SHP77 (cell line): Measurements from ENCODE around the gene NR3C1.

Experiments used
- DNase-seq, 2 experiments: peaks; one replicate each; lab custom pipeline; 2025; lab: John Stamatoyannopoulos, UW

Gene NR3C1

DNA sequence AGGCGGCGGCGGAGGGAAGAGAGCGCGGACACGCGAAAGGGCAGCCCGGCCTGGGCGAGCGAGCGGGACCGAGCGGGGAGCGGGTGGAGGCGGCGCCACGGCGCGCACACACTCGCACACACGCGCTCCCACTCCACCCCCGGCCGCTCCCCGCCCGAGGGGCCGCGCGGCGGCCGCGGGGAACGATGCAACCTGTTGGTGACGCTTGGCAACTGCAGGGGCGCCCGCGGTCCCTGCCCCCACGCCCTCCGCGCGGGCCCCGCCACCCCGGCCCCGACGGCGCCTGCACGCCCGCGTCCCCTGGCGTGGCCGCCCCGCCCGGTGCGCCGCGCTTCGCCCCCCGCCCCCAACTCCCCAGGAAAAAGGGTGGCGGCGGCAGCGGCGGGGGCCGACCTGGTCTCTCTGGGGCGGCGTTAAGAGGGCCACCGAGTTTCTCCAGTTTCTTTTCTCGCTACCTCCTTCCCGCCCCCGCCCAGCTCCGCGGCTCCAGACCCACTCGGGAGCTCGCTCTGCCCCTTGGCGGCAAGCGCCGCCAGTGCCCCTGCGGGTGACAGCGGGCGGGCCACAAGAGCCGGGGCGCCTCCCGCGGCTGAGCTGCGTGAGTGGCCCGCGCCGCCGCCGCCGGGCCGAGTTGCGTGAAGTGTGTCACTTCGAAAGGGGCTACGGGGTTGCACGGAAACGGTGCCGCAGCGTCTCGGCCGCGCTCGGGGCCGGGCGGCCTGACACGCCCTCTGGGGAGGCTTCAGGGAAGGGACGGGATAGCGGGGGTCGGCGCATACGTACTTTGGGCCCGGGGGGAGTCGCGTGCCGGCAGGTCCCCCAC, at the start of gene NR3C1:
Gene NR3C1 (minus strand): TSS at position 94 of the 823 bp plus-strand sequence. CDS start 2,847 bp downstream, outside the sequence.
- DNase-seq = peak; percentile 79 to 88

DNA sequence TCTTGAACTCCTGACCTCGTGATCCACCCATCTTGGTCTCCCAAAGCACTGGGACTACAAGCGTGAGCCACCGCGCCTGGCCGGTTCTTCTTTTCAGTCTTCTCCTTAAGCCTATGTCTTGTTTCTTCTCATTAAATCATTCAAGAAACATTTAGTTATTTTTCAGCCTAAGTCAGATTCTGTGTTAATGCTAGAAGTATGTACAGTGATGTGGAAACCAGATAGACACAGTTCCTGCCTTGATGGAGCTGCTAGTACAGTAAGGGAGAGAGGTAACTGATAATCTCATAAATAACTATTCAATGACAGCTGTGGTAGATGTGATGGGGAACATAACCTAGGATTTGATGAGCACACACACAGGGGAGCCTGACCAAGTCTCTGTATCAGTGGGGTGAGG, 46.3 kb upstream of the NR3C1 start:
- DNase-seq = no peak

DNA sequence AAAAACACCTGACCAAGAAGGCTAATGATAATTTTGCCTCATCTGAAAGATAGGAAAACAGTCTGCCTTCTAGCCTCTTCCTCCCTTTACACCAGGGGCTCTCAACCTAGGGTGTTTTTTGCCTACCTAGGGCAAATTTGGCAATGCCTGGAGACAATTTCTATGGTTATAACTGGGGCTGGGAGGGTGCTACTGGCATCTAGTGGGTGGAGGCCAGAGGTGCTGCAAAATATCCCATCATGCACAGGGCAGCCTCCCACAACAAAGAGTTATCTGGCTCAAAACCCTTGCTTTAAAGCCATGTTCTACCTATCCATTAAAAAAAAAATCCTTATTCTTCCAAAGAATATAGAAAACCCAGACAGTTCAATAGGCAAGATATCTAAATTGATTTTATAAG, 45.0 kb upstream of the NR3C1 start:
- DNase-seq = no peak

DNA sequence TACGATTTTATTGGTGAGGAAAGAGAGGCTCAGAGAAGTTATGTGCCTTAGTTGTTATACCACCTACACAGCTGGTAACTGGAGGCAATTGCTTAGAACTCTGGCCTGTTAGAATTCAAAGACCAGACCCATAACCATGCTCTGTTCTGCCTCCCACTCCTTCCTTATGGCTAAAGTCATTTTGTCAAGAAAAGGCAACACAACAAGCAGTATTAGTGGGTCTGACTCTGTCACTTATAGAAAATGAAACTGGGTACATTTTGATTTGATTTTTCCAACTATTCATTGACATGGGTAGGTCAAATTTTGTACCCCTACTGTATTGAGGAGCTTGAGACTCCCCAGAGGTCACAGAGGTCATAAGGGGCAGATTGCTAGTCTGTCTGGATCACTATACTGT, 44.5 kb upstream of the NR3C1 start:
- DNase-seq = no peak

DNA sequence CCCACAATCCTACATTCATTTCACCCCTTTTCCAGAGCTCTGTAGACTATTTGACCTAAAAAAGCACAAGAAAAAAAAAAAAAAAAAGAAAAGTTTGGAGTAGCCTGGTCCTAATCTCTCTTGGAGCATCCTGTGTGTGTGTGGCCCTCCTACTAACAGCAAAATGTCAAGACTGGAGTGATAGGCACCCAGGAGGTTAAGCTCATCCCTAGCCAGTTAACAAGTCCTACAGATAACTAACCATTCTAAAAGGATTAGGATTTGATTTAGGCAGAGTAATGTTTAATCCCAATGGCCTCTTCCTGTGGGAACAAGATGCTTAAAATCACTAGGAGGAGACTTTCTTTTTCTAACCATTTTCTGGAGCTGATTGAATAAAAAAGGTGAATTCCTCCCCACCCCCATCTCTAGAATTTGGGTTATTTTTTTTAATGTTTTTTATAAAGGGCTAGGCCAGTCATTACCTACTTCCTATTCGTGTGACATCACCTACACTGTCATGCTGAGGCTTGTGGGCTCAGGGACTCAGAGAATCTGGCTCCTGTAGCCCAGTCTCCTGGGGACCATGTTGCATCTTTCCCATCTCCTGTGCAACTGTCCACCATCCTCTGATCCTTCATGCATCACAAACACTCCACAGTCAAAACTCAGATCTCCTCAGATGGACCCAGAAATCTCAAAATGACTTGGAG, 43.2 kb upstream of the NR3C1 start:
- DNase-seq = no peak

DNA sequence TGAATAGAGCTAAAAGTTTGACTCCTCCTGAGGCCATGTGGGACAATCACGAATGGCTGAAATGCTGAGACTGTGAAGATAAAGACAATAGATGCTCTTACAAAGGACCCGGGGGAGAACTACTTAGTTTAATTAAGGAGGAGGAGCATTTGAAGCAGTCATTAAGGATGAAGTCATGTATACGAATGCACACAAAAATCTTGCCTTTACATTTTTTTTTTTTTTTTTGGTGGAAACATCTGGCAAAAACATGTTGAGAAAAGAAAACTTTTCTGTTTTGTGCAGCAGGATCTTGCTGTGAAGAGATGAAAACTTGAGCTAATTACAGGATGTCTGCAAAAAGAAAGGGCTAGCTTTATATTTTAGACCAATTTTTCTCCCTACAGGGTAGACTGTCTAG, 42.3 kb upstream of the NR3C1 start:
- DNase-seq = no peak

DNA sequence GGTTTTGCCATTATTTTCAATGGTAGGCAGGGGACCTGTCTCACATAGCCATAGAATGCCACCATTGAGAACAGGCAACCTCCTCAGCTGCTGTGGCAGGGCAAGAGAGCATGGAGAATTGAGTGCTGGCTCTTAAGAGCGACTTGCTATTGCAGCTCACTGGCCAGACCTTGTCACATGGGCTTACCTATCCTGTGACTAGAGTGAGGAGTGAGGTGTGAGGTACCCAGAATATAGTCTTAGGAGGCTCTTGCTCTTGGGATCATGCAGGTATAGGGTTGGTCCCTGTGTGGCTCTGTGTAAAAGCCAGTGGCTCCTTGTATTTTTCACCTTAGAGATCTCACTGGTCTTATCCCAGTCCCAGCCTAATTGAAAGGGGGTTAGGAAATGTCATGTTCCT, 39.8 kb upstream of the NR3C1 start:
- DNase-seq = no peak

DNA sequence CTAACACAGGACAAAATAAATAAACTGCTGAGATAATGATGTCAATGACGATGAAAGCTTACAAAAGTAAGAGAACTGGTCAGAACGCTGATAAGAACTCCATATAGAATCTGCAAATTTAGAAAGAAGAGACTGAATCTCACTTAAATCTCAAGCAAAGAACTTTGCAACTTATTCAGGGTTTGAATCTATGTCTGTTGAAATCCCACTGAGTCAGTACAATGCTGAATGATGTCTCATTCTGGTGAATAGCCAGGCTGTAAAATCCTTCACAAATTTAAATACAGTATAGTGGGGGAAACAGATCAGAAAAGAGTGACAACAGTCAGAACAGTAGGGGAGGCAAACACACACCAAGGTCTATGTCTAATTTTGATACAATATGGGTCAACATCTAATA, 38.9 kb upstream of the NR3C1 start:
- no peak for DNase-seq

DNA sequence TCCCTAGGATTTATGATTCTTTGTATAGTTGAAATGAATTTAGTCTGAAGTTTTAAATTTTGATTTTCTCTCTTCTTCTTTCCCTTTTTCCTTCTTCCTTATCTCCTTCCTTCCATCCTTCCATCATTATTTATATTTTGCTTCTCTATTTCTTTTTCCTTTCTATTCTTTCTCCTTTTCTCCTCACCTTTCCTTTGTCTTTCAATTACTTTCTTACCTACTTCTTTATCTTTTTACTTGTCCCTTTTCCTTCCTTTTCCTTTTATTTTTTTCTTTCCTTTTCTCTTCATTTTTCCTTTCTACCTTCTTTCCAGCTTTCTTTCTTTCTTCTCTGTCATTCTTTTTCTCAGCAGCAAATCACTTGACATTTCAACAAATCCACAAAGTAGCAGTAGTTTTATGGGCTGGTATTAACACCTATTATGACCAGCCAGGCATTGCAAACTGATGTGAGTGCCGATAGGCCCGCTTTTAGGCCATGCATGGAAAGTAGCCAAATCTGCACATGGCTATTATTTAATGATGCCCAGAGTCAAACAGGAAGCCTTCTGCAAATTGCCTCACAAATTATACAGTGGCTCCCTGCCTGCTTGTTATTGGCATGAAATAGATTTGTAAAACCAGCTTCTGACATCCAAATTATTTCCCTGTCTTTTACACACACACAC, 37.1 kb upstream of the NR3C1 start:
- DNase-seq = peak; percentile 71 to 76

DNA sequence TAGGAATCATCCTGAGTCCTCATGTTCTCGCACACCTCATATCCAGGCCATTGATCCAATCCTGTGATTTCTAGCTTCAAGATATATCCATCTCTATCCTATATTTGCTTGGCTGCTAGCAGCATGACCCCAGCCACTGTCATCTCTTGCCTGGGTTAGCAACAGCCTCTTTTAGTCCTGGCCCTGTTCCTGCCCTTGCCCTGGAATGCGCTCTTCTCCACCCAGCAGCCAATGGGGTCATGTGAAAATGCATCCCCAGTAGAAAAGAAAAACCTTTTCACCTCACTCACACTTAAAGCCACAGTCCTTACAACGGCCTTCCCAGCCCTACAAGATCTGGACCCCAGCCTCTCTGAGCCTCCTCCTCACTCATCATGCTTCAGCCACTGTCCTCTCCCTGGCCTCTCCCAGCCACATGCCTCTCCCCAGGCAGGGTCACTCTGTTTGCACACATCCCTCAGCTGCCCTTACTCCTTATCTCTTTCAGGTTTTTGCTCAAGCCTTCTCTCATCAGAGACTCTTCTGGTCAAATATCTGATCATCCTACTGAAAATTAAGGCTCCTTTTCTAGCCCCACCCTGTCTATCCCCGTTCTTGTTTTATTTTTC, 34.3 kb upstream of the NR3C1 start:
- DNase-seq = no peak

DNA sequence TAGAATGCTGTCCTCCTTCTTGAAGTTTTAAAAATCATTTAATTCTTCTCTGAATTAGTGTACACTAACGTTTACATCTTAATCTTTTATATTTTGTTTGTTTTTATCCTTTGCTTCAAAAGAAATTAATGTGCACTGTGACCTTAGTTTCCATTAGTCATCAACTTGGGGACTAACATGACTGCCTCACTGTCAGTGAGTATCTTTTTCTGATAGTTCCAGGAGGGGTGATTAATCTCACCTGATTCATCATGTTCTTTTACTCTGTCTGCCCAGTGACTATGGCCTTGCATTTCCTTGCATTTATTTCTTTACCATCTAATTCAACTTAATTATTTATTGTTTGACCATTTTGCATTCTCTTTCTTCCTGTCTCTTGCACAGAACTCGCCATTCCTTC, 33.4 kb upstream of the NR3C1 start:
- no peak for DNase-seq

DNA sequence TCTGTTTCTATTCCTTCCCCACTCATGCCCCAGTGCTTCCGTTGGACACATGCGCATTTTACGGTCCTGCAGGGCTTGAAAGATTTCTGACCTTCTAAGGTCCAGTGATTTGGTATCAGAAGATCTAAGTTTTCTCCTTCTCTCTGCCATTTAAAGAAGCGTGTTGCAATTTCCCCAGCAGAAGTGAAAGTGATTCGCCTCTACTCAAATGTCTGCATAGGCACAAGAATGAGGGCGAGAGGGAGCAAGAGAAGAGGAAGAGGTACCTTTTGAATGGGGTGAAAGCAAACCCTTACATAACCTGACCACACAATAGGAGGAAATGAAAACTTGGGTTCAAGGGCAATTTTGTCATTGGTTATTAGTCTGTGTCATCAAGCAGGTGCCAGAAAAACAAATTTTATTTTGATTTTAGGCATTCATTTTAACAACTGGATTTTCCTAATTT, 31.7 kb upstream of the NR3C1 start:
- DNase-seq = no peak

DNA sequence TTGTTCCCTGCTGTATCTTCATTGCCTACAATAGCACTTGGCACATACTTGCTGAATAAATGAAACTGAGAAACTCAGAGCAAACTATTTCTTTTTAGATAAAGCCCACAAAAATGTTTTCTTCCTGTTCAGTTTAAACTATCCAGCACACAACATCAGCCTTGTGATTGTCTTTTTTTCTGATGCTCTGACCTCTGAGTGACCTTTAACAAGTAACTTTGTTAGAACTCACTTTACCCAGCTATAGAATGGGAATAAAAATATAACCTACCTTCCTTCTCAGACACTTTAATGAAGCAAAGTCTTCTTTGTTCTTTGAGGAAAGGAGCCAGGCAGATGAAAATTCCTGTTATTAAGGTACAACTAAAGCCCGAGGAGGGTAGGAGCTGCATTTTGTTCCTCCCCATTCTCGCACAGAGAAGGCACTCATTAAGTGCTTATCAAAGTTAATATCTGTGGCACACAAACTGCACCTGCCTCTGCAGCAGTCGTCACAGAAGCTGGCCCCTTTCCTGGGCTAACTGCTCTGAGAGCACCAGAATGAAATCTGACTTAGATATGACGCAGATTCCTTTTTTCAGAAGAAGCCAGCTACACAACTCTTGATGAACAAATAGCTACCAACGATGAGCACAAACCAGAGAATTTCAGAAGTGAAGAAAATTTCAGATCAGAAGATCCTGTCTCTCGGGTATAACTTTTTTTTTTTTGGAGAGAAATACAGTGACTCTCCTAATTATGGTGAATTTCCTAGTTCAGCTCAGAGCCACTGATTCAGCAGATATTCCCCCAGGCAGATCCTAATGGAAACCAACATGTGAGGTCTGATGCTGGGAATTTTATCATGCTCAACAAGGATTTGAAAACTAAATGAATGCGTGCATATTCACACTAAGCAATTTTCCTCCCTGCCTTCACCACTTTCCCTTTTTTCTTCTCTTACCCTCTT, 31.0 kb upstream of the NR3C1 start:
- peak; percentile 56 to 66 for DNase-seq

DNA sequence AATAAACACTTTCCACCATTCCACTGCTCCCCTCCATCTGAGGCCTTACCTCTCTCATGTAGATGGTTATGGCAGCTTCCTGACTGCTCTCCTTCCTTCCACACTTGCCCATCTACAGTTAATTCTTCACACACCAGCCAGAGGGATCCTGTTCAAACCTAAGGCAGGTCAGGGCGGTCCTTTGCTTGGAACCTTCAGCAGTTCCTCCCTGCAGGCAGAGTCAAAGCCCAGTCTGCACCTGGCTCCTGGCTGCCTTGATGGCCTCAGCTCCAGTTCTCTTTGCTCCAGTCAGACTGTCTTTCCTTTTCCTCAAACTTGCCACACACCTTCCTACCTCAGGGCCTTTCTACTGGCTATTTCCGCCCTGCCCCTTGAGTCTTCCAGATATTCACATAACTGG, 30.2 kb upstream of the NR3C1 start:
- peak in 1 of 2 experiments; percentile 43 for DNase-seq

DNA sequence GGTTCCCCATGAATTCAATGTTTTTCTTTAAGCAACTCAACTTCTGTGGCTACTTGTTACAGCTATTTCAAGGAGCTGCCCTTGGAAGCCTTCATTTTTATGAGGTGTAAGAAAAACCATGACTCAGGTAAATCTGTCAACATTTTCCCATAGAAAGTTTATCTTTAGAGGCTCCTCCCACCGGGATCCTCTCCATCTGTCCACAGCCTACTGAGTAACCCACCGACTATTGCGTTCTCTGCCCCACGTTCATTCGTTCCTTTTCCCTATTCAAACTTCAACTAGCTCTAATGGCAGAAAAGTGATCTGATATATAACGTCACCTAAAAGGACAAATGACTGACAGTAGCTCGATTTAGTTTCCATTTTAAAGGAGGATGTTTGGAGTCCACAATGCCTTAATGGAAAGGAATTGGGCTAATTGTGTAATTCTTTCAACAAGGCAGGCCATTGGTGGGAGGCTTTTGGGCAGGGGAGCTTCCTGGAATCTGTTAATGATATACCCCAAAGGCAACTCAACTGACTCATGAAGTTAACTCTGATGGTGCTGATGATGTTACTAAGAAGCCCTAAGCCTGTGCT, 29.3 kb upstream of the NR3C1 start:
- no peak for DNase-seq

DNA sequence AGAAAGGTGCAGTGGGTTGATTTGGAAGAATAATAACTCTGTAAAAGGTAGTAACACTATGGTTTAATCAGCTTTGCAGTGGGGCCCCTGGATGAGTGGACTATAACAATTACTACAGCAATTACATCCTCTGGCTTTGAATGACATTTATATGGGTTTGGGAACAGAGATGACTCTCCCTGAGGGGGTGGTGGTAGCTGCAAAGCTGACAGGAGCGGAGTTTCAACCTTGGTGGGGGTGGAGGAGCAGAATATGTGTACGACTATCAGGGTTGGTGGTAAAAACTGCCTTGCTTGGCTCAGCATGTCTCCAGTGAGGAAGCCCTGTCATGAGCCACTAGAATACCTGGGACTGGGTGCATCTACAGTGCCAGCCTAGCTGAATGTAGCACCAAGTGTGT, 28.3 kb upstream of the NR3C1 start:
- no peak for DNase-seq

DNA sequence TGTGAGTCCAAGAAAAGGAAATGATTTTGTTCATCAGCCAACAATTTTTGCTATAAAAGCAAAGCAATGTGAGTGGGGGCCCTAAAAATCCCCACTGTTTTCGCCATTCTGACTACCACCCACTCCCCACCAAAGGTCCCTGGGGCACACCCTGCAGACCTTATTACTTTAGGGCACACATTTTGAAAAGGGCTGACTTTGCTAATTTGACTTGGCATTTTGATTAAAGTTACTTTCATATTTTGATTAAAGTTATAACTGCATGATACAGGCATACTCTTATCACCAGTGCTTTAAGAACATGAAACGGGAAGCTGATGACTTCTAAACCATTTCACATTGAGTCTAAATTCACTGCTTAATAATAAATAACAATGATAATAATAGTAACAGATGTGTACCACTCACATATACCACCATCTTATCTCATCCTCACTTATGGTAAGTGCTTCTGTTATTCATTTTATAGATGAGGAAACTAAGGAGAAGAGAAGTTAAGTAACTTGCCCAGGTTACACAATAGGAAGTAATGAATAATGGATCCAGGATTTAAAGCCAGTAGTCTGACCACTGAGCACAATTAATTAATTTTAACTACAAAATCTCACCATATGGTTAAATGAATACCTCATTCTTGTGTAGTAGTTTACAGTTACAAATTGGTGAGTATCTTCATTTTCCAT, 25.4 kb upstream of the NR3C1 start:
- no peak for DNase-seq

DNA sequence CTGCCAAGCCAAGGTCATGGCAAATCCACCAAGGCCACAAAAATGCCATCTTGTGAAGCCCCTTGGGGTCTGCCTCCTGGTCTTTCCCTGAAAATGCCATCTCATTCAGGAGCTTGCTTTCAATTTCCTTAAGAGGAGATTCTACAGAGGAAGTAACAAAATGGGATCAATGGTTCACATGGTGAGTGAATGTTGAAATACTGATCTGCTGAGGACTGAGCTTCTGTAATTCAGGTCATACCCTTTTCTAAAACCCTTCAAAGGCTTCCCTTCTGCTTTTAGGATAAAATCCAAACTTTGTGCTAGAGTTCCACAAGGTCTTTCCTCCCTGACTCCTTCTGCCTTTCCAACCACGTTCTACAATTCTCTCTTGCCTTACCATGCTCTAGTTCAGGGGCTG, 24.7 kb upstream of the NR3C1 start:
- no peak for DNase-seq

DNA sequence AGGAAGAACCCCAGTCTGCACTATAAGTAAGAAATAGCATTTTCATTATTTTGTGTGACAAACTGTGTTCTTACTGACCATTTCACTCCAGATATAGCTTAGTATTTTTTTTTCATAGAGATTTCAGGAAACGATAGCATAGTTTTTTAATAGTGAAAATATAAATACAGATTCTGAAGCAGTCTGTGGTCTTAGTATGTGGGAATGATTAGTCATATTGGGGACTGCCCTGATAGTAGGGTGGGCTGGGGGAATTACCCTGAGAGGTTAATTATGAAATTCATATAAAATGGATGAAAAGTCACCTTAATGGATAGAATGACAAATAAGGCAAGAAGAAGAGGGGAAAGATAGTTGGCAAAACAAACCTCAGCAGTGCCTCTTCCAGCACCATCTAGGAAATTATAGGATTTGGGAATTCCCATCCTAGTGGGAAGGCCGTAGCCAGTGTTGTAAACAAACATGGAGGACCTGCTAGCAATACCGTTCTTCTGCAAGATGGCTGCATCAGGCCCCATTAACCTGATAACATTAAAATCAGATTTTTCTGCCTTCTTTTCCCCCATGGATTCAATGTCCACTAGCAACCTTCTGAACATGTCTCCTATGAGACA, 23.7 kb upstream of the NR3C1 start:
- no peak for DNase-seq

DNA sequence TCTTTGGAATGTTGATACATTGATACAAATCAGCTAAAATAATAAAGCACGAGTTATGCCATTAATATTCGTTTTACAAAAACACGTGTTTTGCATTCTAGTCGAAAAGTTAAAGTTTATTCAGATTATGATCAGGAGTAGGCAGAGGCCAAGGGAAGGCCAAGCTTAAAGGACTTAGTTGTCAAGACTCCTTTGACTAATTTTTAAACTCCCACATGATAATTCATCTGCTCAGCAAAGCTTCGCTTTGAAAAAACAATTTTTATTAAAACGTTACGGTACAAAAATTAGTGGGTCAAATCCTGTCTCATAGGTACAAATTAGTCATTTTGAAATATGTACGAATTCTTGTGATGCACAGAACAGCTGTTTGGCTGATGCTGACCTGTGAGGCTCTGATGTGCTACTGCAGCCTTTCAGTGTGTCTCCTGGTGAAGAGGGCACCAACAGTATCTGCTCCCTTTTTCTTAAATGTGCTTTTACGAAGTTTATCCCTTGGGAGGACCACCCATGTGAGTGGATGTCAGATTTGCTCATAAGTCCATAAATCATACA, 23.0 kb upstream of the NR3C1 start:
- DNase-seq = no peak
